Measurements from ENCODE around the gene ARHGEF38.

The ARHGEF38 gene

GRCh38 chr4:105551965-105552746 is at the start of gene ARHGEF38:
TSS of gene ARHGEF38 (plus strand) at chr4:105552620. CDS start at chr4:105552766, 146 bp downstream.
- no peak for DNase-seq

- DNase-seq, result no peak
Measured at GRCh38 chr4:105503484-105503883, 48.9 kb upstream of the ARHGEF38 start.

- DNase-seq, result no peak
Measured at GRCh38 chr4:105504744-105505143, 47.7 kb upstream of the ARHGEF38 start.

GRCh38 chr4:105509291-105509690 is 43.1 kb upstream of the ARHGEF38 start:
- no peak for DNase-seq

GRCh38 chr4:105509714-105510113 is 42.7 kb upstream of the ARHGEF38 start:
- no peak for DNase-seq

GRCh38 chr4:105510245-105510644 is 42.2 kb upstream of the ARHGEF38 start:
- no peak for DNase-seq

- DNase-seq, result no peak
Measured at GRCh38 chr4:105520819-105521790, 31.3 kb upstream of the ARHGEF38 start.

GRCh38 chr4:105526656-105527055 is 25.8 kb upstream of the ARHGEF38 start:
- DNase-seq, result no peak

GRCh38 chr4:105527081-105527480 is 25.3 kb upstream of the ARHGEF38 start:
- DNase-seq, result no peak

GRCh38 chr4:105536601-105537000 is 15.8 kb upstream of the ARHGEF38 start:
- no peak for DNase-seq

- DNase-seq, result no peak
Measured at GRCh38 chr4:105541420-105541819, 11.0 kb upstream of the ARHGEF38 start.

GRCh38 chr4:105542039-105542438 is 10.4 kb upstream of the ARHGEF38 start:
- no peak for DNase-seq

- no peak for DNase-seq
Measured at GRCh38 chr4:105543346-105543745, 9.1 kb upstream of the ARHGEF38 start.

- no peak for DNase-seq
Measured at GRCh38 chr4:105543881-105544280, 8.5 kb upstream of the ARHGEF38 start.

GRCh38 chr4:105544520-105545286 is 7.7 kb upstream of the ARHGEF38 start:
- DNase-seq, result no peak

- DNase-seq, result no peak
Measured at GRCh38 chr4:105546086-105546485, 6.3 kb upstream of the ARHGEF38 start.

- DNase-seq, result no peak
Measured at GRCh38 chr4:105547769-105548168, 4.7 kb upstream of the ARHGEF38 start.

GRCh38 chr4:105548483-105548882 is 3.9 kb upstream of the ARHGEF38 start:
- no peak for DNase-seq

GRCh38 chr4:105550641-105551040 is 1.8 kb upstream of the ARHGEF38 start:
- no peak for DNase-seq

GRCh38 chr4:105555409-105555808 is 3.0 kb downstream of the ARHGEF38 start:
- no peak for DNase-seq

GRCh38 chr4:105556206-105556605 is 3.8 kb downstream of the ARHGEF38 start:
- no peak for DNase-seq

GRCh38 chr4:105558277-105558676 is 5.9 kb downstream of the ARHGEF38 start:
- DNase-seq, result no peak

- DNase-seq, result no peak
Measured at GRCh38 chr4:105560421-105560848, 8.0 kb downstream of the ARHGEF38 start.
